H1 (cell line): ENCODE results near the gene PCBD1.

Experiments
- EP300 ChIP-seq, 2 experiments: IDR thresholded peaks; 1 replicate in 1 of 2; 2 replicates in 1 of 2; pipeline ENCODE4 v1.6.1; 2011 to 2012; ENCODE audit warnings: low read depth in 2 of 2, low read length in 2 of 2, mild to moderate bottlenecking in 2 of 2, borderline replicate concordance in 1 of 2, inconsistent platforms in 1 of 2, moderate library complexity in 1 of 2
- EZH2 ChIP-seq: fragments of 200-600 bp; sonication (generic); IDR thresholded peaks from 2 replicates; pipeline ENCODE4 v1.7.1; 2012; ENCODE audit warnings: low read depth, mild to moderate bottlenecking, moderate library complexity, low read length, inconsistent platforms; ENCODE audit not compliant: severe bottlenecking
- FOSL1 ChIP-seq: IDR thresholded peaks from 2 replicates; pipeline ENCODE4 v1.6.1; 2011; ENCODE audit warnings: mild to moderate bottlenecking, low read depth, low read length, moderate library complexity; ENCODE audit not compliant: insufficient read depth
- GTF2F1 ChIP-seq: IDR thresholded peaks from 2 replicates; pipeline ENCODE4 v1.6.1; 2012; ENCODE audit warnings: low read depth, low read length, improper control_type of control experiment, borderline replicate concordance
- HDAC6 ChIP-seq: IDR thresholded peaks from one replicate; pipeline ENCODE4 v1.7.1; 2012; ENCODE audit warnings: low read depth, mild to moderate bottlenecking, inconsistent platforms, low read length, moderate library complexity
- POLR2A ChIP-seq, 2 experiments: IDR thresholded peaks; 1 replicate in 1 of 2; 2 replicates in 1 of 2; pipeline ENCODE4 v1.6.1; 2011; ENCODE audit warnings: low read depth in 2 of 2, low read length in 2 of 2, mild to moderate bottlenecking in 2 of 2; ENCODE audit errors: control extremely low read depth in 1 of 2
- POLR2AphosphoS5 ChIP-seq: IDR thresholded peaks from 2 replicates; pipeline ENCODE4 v1.6.1; 2011; ENCODE audit warnings: low read depth, low read length
- RFX5 ChIP-seq: IDR thresholded peaks from 2 replicates; pipeline ENCODE4 v1.6.1; 2011; ENCODE audit warnings: low read depth, low read length, improper control_type of control experiment, borderline replicate concordance
- SIN3A ChIP-seq, 2 experiments: IDR thresholded peaks in 1 of 2; conservative IDR thresholded peaks in 1 of 2; 2 replicates each; pipeline ENCODE4 v1.6.1; 2011 to 2012; ENCODE audit warnings: low read length in 2 of 2, improper control_type of control experiment in 1 of 2, low read depth in 1 of 2, mild to moderate bottlenecking in 1 of 2
- SIX5 ChIP-seq: IDR thresholded peaks from 2 replicates; pipeline ENCODE4 v1.6.1; 2011; ENCODE audit warnings: mild to moderate bottlenecking, low read depth, low read length
- TBP ChIP-seq: IDR thresholded peaks from 2 replicates; pipeline ENCODE4 v1.6.1; 2011; ENCODE audit warnings: low read depth, low read length, improper control_type of control experiment
- TF ChIP-seq, protein P1 (sequence below), 3 experiments: IDR thresholded peaks; 1 replicate in 2 of 3; 2 replicates in 1 of 3; pipeline versions ENCODE4 v1.5.1 to v1.6.1; 2011; ENCODE audit warnings: low read length in 3 of 3, mild to moderate bottlenecking in 3 of 3, inconsistent platforms in 2 of 3, low read depth in 1 of 3, moderate library complexity in 1 of 3; ENCODE audit not compliant: insufficient read depth in 1 of 3; ENCODE audit errors: control extremely low read depth in 1 of 3
- TF ChIP-seq, protein P2 (sequence below): IDR thresholded peaks from 2 replicates; pipeline ENCODE4 v1.6.1; 2012; ENCODE audit warnings: inconsistent platforms
- TF ChIP-seq, protein P3 (sequence below): IDR thresholded peaks from 2 replicates; pipeline ENCODE4 v1.6.1; 2012; ENCODE audit warnings: inconsistent platforms

DNA sequence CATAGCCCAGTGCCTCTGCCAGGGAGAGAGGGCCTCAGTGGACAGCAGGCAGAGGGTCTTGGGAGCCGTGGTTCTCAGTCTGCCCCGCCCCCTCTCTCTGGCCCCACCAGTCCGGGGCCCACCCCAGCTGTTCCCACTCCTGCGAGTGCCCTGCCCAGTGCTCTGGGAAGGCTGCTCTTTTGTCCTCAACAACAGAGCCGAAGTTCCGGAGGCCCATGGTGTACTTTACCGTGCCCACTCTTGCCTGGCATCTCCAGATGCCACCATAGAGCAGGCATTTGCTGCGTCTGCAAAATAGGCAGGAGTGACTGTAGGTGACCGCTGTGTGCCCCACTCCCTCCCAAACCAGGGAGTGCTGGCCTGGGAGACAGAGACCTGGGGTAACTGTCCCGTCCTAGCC is 29.3 kb upstream of the PCBD1 start:
- TF ChIP-seq TBP (no peak), HDAC6 (no peak), POLR2AphosphoS5 (no peak), POLR2A (IDR thresholded peaks at IDR 0.05; ENCODE audit: control extremely low read depth in 1 of 2, low read depth in 2 of 2, low read length in 2 of 2) (no peak), EP300 (IDR thresholded peaks at IDR 0.05; ENCODE audit: borderline replicate concordance in 1 of 2, low read depth in 2 of 2, low read length in 2 of 2) (no peak), GTF2F1 (no peak), RFX5 (no peak), FOSL1 (no peak), SIN3A (conservative IDR thresholded peaks at IDR 0.05 in 1 of 2, IDR thresholded peaks at IDR 0.05 in 1 of 2; ENCODE audit: low read depth in 1 of 2, low read length in 2 of 2) (no peak), SIX5 (no peak), EZH2 (no peak)
- TF ChIP-seq, protein P1, sequence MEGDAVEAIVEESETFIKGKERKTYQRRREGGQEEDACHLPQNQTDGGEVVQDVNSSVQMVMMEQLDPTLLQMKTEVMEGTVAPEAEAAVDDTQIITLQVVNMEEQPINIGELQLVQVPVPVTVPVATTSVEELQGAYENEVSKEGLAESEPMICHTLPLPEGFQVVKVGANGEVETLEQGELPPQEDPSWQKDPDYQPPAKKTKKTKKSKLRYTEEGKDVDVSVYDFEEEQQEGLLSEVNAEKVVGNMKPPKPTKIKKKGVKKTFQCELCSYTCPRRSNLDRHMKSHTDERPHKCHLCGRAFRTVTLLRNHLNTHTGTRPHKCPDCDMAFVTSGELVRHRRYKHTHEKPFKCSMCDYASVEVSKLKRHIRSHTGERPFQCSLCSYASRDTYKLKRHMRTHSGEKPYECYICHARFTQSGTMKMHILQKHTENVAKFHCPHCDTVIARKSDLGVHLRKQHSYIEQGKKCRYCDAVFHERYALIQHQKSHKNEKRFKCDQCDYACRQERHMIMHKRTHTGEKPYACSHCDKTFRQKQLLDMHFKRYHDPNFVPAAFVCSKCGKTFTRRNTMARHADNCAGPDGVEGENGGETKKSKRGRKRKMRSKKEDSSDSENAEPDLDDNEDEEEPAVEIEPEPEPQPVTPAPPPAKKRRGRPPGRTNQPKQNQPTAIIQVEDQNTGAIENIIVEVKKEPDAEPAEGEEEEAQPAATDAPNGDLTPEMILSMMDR (IDR thresholded peaks at IDR 0.05; ENCODE audit: control extremely low read depth in 1 of 3, insufficient read depth in 1 of 3, low read depth in 1 of 3, low read length in 3 of 3) = no peak
- TF ChIP-seq, protein P2, sequence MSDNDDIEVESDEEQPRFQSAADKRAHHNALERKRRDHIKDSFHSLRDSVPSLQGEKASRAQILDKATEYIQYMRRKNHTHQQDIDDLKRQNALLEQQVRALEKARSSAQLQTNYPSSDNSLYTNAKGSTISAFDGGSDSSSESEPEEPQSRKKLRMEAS = no peak
- TF ChIP-seq, protein P3, sequence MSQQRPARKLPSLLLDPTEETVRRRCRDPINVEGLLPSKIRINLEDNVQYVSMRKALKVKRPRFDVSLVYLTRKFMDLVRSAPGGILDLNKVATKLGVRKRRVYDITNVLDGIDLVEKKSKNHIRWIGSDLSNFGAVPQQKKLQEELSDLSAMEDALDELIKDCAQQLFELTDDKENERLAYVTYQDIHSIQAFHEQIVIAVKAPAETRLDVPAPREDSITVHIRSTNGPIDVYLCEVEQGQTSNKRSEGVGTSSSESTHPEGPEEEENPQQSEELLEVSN = no peak
